ENCODE data around the gene ACTR6.

ACTR6 gene

GRCh38 chr12:100267603-100268281 is 67.1 kb downstream of the ACTR6 start:
- no peak for DNase-seq (ENCODE audit: low spot score)

DNA sequence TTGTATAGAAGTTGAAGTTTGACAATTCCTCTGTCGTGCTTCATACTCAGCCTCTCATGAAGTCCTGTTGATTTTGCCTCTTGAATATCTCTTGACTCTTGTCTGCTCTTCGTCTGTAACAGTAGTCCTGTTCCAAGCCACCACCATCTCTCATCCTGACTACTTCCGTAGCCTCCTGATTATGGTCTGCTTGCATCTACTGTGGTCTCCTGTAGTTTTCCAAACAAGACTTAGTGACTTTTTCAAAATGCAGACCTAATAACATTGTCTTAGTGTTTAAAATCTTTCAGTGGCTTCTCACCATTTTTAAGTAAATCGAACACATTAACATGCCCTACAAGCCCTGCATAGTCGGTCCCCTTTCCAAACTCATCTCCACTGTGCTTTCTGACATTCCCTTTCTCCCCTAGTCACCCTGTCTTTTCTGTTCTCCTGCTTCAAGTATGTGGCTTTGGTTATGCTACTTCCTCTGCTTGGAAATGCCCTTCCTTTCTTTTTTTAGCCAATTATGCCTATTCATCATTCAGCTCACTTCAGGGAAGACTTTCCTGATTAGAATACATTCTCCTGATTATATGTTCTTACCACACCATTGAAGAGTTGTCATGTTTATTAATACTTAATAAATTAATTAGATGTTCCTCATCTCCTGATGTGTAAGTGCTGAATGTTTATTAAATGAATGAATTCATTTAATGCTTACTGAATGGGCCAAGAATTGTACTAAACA is 68.4 kb downstream of the ACTR6 start:
- DNase-seq (ENCODE audit: low spot score) = no peak

GRCh38 chr12:100273782-100274181 is 73.2 kb downstream of the ACTR6 start:
- DNase-seq (ENCODE audit: low spot score) = no peak

All from ecto neural progenitor cell (in vitro differentiated cells).